IgD-negative memory B cell (primary cell): Measurements from ENCODE around the gene C1orf56. TPM values are rescaled to one million over a fixed set of nuclear protein-coding genes. Genes with fewer than 3 reads are reported as not detected.

Source experiments
- H3K27ac Mint-ChIP-seq, 3 donors: one replicate each; pipeline ENCODE4 v1.8.0; 2020 to 2022; ENCODE audit warnings: mild to moderate bottlenecking in 3 of 3, mixed read lengths in 3 of 3, moderate library complexity in 1 of 3
- H3K27me3 Mint-ChIP-seq: one replicate; pipeline ENCODE4 v1.8.0; 2021; ENCODE audit warnings: mixed read lengths
- H3K36me3 Mint-ChIP-seq: one replicate; pipeline ENCODE4 v1.8.0; 2020; ENCODE audit warnings: mild to moderate bottlenecking, mixed read lengths
- H3K4me1 Mint-ChIP-seq, 3 donors: one replicate each; pipeline ENCODE4 v1.8.0; 2020 to 2022; ENCODE audit warnings: mixed read lengths in 3 of 3, mild to moderate bottlenecking in 1 of 3
- H3K4me3 Mint-ChIP-seq, 4 donors: one replicate each; pipeline ENCODE4 v1.8.0; 2020 to 2022; ENCODE audit warnings: mild to moderate bottlenecking in 4 of 4, mixed read lengths in 4 of 4, moderate library complexity in 3 of 4
- H3K9me3 Mint-ChIP-seq, 3 donors: one replicate each; pipeline ENCODE4 v1.8.0; 2020 to 2021; ENCODE audit warnings: mixed read lengths in 3 of 3, mild to moderate bottlenecking in 1 of 3
- polyA plus RNA-seq: library from polyadenylated mRNA; unstranded; fragments of 300-500 nt; fragmentation: Illumina TruSeq; gene quantifications from one replicate; pipeline ENCODE4 v1.2.3, GENCODE V29; 2021

C1orf56 gene
- polyA plus RNA-seq, 1 donor from 2014 or later: 4.5 TPM

GRCh38 chr1:151047925-151048644 is 534 bp downstream of the C1orf56 start:
- Mint-ChIP-seq H3K4me3 (peak overlapping the region; percentile 93 to 98 (median 97)), H3K27me3 (no peaks in the 10 kb centered on the region), H3K36me3 (no peaks in the 10 kb centered on the region), H3K27ac (peak overlapping the region; percentile 84 to 94 (median 88)), H3K9me3 (no peaks in the 10 kb centered on the region), H3K4me1 (peaks cover 24 to 27% (median 26%) of the 10 kb centered on the region in 3 donors)

DNA sequence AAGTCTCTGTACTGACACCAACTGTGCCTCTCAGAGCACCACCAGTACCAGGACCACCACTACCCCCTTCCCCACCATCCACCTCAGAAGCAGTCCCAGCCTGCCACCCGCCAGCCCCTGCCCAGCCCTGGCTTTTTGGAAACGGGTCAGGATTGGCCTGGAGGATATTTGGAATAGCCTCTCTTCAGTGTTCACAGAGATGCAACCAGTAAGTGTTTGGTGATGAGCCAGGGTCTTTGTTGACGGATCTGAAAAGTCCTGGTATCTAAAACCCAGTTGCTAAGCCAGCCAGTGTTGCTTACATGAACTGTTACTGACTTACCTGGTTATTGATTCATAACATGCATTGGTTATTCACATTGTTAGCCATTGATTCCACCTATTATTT is 1.1 kb downstream of the C1orf56 start:
- peak overlapping the region; percentile 93 to 98 (median 97) for H3K4me3 Mint-ChIP-seq
- H3K27ac Mint-ChIP-seq: peak overlapping the region; percentile 84 to 94 (median 88)
- peaks cover 24 to 27% (median 26%) of the 10 kb centered on the region in 3 donors for H3K4me1 Mint-ChIP-seq
- H3K9me3 Mint-ChIP-seq: no peaks in the 10 kb centered on the region
- H3K27me3 Mint-ChIP-seq: no peaks in the 10 kb centered on the region
- H3K36me3 Mint-ChIP-seq: no peaks in the 10 kb centered on the region

GRCh38 chr1:151049458-151049857 is 1.9 kb downstream of the C1orf56 start:
- no peaks in the 10 kb centered on the region for H3K36me3 Mint-ChIP-seq
- H3K27ac Mint-ChIP-seq: peak overlapping the region; percentile 23 to 94 (median 88)
- H3K4me1 Mint-ChIP-seq: peaks cover 24 to 27% (median 26%) of the 10 kb centered on the region in 3 donors
- H3K4me3 Mint-ChIP-seq: peak overlapping the region; percentile 16 to 98 (median 82)
- no peaks in the 10 kb centered on the region for H3K9me3 Mint-ChIP-seq
- H3K27me3 Mint-ChIP-seq: no peaks in the 10 kb centered on the region

- H3K27me3 Mint-ChIP-seq: no peaks in the 10 kb centered on the region
- peaks cover 3% of the 10 kb centered on the region for H3K36me3 Mint-ChIP-seq
- peak overlapping the region; percentile 61 to 94 (median 88) for H3K27ac Mint-ChIP-seq
- no peaks in the 10 kb centered on the region for H3K9me3 Mint-ChIP-seq
- H3K4me1 Mint-ChIP-seq: peaks cover 30 to 31% (median 31%) of the 10 kb centered on the region in 3 donors
- H3K4me3 Mint-ChIP-seq: peak overlapping the region in 2 of 4 donors; percentile 67 to 97
Measured at GRCh38 chr1:151050051-151050688, 2.6 kb downstream of the C1orf56 start.

GRCh38 chr1:151051356-151052009 is 3.9 kb downstream of the C1orf56 start:
- no peaks in the 10 kb centered on the region for H3K27me3 Mint-ChIP-seq
- H3K27ac Mint-ChIP-seq: peak overlapping the region in 2 of 3 donors; percentile 69 to 83
- peak overlapping the region in 1 of 4 donors; percentile 81 for H3K4me3 Mint-ChIP-seq
- H3K36me3 Mint-ChIP-seq: peaks cover 8% of the 10 kb centered on the region
- H3K4me1 Mint-ChIP-seq: peaks cover 32 to 41% (median 39%) of the 10 kb centered on the region in 3 donors
- no peaks in the 10 kb centered on the region for H3K9me3 Mint-ChIP-seq

- Mint-ChIP-seq H3K36me3 (peaks cover 14% of the 10 kb centered on the region), H3K9me3 (no peaks in the 10 kb centered on the region), H3K27me3 (no peaks in the 10 kb centered on the region), H3K27ac (peak overlapping the region; percentile 74 to 97 (median 89)), H3K4me1 (peaks cover 33 to 40% (median 37%) of the 10 kb centered on the region in 3 donors), H3K4me3 (peak overlapping the region; percentile 96 to 100 (median 98))
Measured at GRCh38 chr1:151054971-151055547, 7.5 kb downstream of the C1orf56 start.

DNA sequence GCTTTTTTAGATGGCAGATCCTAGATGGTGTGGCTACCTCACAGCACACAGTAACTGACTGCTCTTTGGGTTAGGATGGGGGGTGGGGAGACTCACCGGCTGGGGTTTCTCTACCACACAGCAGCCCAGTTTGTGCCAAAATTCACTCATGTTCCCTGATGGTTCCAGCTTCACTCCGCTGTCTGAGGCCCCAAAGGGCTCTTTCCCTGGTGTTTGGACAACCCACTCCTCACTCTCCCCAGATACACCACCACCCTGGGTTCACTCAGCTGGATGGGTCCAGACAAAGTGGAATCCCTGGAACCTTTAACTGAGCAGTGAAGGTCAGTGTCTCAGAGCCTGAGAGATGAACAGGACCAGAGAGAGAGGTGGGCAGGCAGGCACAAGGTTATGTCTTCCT is 8.0 kb downstream of the C1orf56 start:
- peaks cover 14% of the 10 kb centered on the region for H3K36me3 Mint-ChIP-seq
- H3K4me1 Mint-ChIP-seq: peaks cover 37 to 44% (median 38%) of the 10 kb centered on the region in 3 donors
- no peaks in the 10 kb centered on the region for H3K9me3 Mint-ChIP-seq
- no peaks in the 10 kb centered on the region for H3K27me3 Mint-ChIP-seq
- H3K27ac Mint-ChIP-seq: peak overlapping the region; percentile 89 to 97 (median 93)
- peak overlapping the region; percentile 96 to 100 (median 98) for H3K4me3 Mint-ChIP-seq

DNA sequence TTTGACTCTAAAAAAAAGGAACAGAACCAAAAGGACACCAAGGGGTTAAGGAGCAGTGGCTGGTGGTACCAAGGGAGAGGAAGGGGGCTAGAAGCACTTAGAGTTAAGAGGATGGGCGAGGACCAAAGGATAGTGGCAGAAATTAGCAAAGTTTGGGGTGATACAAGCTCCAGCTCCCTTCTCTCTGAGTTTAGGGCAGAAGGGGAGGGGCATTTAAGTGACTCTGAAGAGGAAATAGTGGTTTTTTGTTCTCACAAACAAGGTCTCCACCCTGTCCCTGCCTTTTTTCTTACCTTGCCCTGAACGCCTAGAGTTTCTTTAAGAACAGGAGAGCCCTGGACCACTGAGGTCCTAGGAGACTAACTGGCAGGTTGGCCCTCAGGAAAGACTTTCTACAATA is 8.6 kb downstream of the C1orf56 start:
- H3K4me1 Mint-ChIP-seq: peaks cover 39 to 42% (median 42%) of the 10 kb centered on the region in 3 donors
- H3K4me3 Mint-ChIP-seq: peak overlapping the region; percentile 96 to 100 (median 98)
- peak overlapping the region; percentile 89 to 97 (median 93) for H3K27ac Mint-ChIP-seq
- no peaks in the 10 kb centered on the region for H3K27me3 Mint-ChIP-seq
- peaks cover 14% of the 10 kb centered on the region for H3K36me3 Mint-ChIP-seq
- no peaks in the 10 kb centered on the region for H3K9me3 Mint-ChIP-seq

- Mint-ChIP-seq H3K36me3 (peaks cover 14% of the 10 kb centered on the region), H3K9me3 (no peaks in the 10 kb centered on the region), H3K27ac (peak overlapping the region; percentile 89 to 97 (median 93)), H3K4me1 (peaks cover 33 to 37% (median 33%) of the 10 kb centered on the region in 3 donors), H3K4me3 (peak overlapping the region; percentile 96 to 100 (median 98)), H3K27me3 (no peaks in the 10 kb centered on the region)
Measured at GRCh38 chr1:151058692-151059091, 11.1 kb downstream of the C1orf56 start.

DNA sequence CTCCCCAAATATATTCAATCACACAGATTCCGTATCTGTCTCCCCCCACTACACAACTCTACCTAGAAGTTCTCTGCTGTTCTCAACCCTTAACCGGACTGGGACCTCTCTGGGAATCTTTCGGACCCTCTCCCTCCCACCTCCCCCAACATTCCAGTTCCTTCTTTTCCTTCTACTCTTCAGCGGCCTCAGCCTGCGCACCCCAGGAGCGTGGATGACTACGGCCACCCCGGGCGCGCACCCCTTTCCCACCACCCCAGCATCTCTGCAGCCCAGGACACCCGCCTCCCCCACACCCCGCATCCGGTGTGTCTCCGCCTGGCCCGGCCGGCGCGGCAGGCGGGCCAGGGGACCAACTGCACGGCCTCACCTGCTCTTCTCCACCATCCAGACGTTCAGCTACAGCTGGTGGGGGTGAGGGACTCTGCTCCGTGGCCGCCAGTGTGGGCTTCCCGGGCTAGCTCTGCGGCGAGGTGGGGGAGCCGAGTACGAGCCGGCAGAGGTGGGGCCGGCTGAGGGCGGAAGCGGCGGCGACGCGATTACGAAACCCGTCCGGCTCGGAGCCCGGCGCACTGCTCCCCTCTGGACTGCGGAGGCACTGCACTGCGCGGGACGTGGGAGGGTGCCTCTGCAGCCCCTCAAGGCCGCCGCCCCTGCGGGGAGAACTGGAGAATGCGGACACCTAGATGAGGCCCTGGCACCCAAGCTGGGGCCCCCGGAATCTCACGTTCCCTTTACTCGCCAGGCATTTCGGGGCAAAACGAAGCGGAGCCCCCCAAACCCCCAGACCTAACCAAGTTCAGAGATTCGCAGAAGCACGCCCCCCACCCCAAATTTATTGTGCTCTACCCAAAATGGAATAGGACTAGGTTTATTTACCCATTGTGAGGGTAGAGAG is 11.8 kb downstream of the C1orf56 start, which contains the start of gene CDC42SE1:
Gene CDC42SE1, minus strand, starts transcription at position 514 of the 898 bp plus-strand sequence. CDS start 3,892 bp downstream, outside the sequence.
- peaks cover 33 to 37% (median 33%) of the 10 kb centered on the region in 3 donors for H3K4me1 Mint-ChIP-seq
- peak within 1 kb of the TSS; percentile 89 to 97 (median 93) for H3K27ac Mint-ChIP-seq
- peaks cover 14% of the 10 kb centered on the region for H3K36me3 Mint-ChIP-seq
- H3K9me3 Mint-ChIP-seq: no peaks in the 10 kb centered on the region
- no peaks in the 10 kb centered on the region for H3K27me3 Mint-ChIP-seq
- peak within 1 kb of the TSS; percentile 96 to 100 (median 98) for H3K4me3 Mint-ChIP-seq

- Mint-ChIP-seq H3K9me3 (no peaks in the 10 kb centered on the region), H3K4me3 (peak within 1 kb of the TSS; percentile 96 to 100 (median 98)), H3K27me3 (no peaks in the 10 kb centered on the region), H3K36me3 (peaks cover 11% of the 10 kb centered on the region), H3K27ac (peak within 1 kb of the TSS; percentile 89 to 97 (median 93)), H3K4me1 (peaks cover 28 to 31% (median 29%) of the 10 kb centered on the region in 3 donors)
Measured at GRCh38 chr1:151060007-151060656, 12.6 kb downstream of the C1orf56 start, which contains the start of gene MLLT11. MLLT11 (plus strand) TSS chr1:151060397; CDS start chr1:151067225, 6,828 bp downstream.

DNA sequence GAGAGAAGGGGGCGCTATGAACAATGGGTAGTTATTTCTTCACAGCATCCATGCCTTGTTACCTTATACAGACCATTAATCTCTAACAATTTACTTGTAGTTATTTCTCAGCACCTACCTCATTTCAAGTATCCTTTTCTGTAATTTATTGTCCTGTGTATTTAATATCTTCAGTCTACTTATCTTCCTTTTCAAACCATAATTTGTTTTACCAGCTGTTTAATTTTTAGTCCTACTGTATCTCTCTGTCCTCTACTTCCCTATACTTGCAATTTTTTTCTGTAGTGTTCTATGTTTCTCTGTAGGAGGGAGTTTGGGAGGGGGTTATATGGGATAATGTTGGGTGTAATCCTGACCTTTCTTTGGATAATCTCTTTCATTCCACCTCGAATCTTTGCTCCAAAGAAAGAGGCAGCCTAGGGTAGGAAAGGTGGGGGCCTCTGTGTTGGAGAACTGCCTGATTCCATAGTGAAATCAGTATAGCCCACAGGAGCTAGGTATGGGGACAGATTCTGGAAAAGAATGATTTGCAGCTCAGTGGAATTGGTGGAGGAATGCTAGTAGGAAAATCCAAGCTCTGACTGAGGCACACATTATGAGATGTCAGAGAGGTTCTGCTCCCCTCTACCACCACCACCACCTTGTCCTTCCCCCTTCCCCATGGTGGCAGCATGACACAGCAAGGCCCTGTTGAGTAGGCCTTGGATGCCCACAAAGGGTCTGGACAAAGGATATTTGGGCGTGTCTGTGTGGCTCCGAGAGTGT is 13.3 kb downstream of the C1orf56 start:
- H3K27ac Mint-ChIP-seq: peak overlapping the region; percentile 89 to 97 (median 93)
- H3K4me1 Mint-ChIP-seq: peaks cover 23 to 28% (median 25%) of the 10 kb centered on the region in 3 donors
- no peaks in the 10 kb centered on the region for H3K27me3 Mint-ChIP-seq
- H3K36me3 Mint-ChIP-seq: peaks cover 12% of the 10 kb centered on the region
- H3K9me3 Mint-ChIP-seq: no peaks in the 10 kb centered on the region
- H3K4me3 Mint-ChIP-seq: peak overlapping the region; percentile 96 to 100 (median 98)
